SK-N-SH (cell line): ENCODE data around the gene IGF1R. TPM values are rescaled to one million over a fixed set of nuclear protein-coding genes. Genes with fewer than 3 reads are reported as not detected.

Experiments
- CTCF ChIA-PET: fragments of 300-600, 350-600 bp; formaldehyde crosslinking; extraction: SDS; loops from one replicate; lab custom pipeline; 2021; lab: Yijun Ruan, JAX
- POLR2A ChIA-PET: fragments of 350-600 bp; sonication (Branson Sonifier 250); formaldehyde crosslinking; extraction: SDS; loops from one replicate; lab custom pipeline; 2020; ENCODE audit warnings: antibody characterized with exemption, inconsistent platforms; lab: Yijun Ruan, JAX
- DNase-seq: peaks from one replicate; pipeline ENCODE4 v3.0.0; 2012
- H2AFZ ChIP-seq: fragments of 200-600 bp; sonication (generic); 2 replicates; pipeline ENCODE4 v1.8.1; 2016; ENCODE audit warnings: antibody characterized with exemption, mild to moderate bottlenecking, low read depth
- H3F3A ChIP-seq: fragments of 200-600 bp; sonication (generic); replicated peaks from 2 replicates; pipeline ENCODE3; 2016; ENCODE audit warnings: antibody characterized with exemption, mild to moderate bottlenecking; ENCODE audit not compliant: insufficient read depth
- H3K27ac ChIP-seq, 2 experiments: fragments of 200-500 bp in 1 of 2; fragments of 200-600 bp in 1 of 2; sonication (Bioruptor generic) in 1 of 2; sonication (generic), shearing (Covaris generic) in 1 of 2; 2 replicates each; pipeline versions ENCODE4 v1.5.1 to v1.6.1; 2014 to 2016; ENCODE audit warnings: low read depth in 2 of 2, inconsistent platforms in 1 of 2, low read length in 1 of 2, mild to moderate bottlenecking in 1 of 2, mixed read lengths in 1 of 2
- H3K27me3 ChIP-seq: fragments of 200-600 bp; sonication (generic), shearing (Covaris generic); 2 replicates; pipeline ENCODE4 v1.6.1; 2016; ENCODE audit warnings: mixed run types; ENCODE audit not compliant: insufficient read depth
- H3K36me3 ChIP-seq, 2 experiments: fragments of 200-500 bp in 1 of 2; fragments of 200-600 bp in 1 of 2; sonication (Bioruptor generic) in 1 of 2; sonication (generic) in 1 of 2; replicated peaks in 1 of 2; 2 replicates each; pipeline versions ENCODE3 to v1.5.1; 2014 to 2016; ENCODE audit warnings: low read length in 1 of 2, mild to moderate bottlenecking in 1 of 2; ENCODE audit not compliant: insufficient read depth in 2 of 2, control insufficient read depth in 1 of 2
- H3K4me1 ChIP-seq, 2 experiments: fragments of 200-500 bp in 1 of 2; fragments of 200-600 bp in 1 of 2; sonication (Bioruptor generic) in 1 of 2; sonication (generic), shearing (Covaris generic) in 1 of 2; 2 replicates each; pipeline versions ENCODE4 v1.5.1 to v1.6.1; 2014 to 2016; ENCODE audit warnings: low read depth in 1 of 2, low read length in 1 of 2, mixed run types in 1 of 2; ENCODE audit not compliant: insufficient read depth in 2 of 2, control insufficient read depth in 1 of 2
- H3K4me2 ChIP-seq: fragments of 200-600 bp; sonication (generic), shearing (Covaris generic); 2 replicates; pipeline ENCODE4 v1.6.1; 2017; ENCODE audit warnings: mixed run types
- H3K4me3 ChIP-seq, 2 experiments: fragments of 200-500 bp in 1 of 2; fragments of 200-600 bp in 1 of 2; sonication (Bioruptor generic) in 1 of 2; sonication (generic), shearing (Covaris generic) in 1 of 2; 2 replicates each; pipeline versions ENCODE4 v1.5.1 to v1.8.1; 2014 to 2016; ENCODE audit warnings: low read depth in 2 of 2, inconsistent platforms in 1 of 2, low read length in 1 of 2, mild to moderate bottlenecking in 1 of 2, mixed read lengths in 1 of 2, moderate library complexity in 1 of 2
- H3K79me2 ChIP-seq: fragments of 200-600 bp; sonication (generic); 2 replicates; pipeline ENCODE4 v1.8.1; 2017; ENCODE audit warnings: mild to moderate bottlenecking; ENCODE audit not compliant: insufficient read depth
- H3K9ac ChIP-seq: fragments of 200-600 bp; sonication (generic); 2 replicates; pipeline ENCODE4 v1.6.1; 2017; ENCODE audit warnings: mixed run types
- H3K9me2 ChIP-seq: fragments of 200-600 bp; sonication (generic); 2 replicates; pipeline ENCODE4 v1.6.1; 2017; ENCODE audit warnings: mixed run types
- H3K9me3 ChIP-seq: fragments of 200-600 bp; sonication (generic); 2 replicates; pipeline ENCODE4 v1.6.1; 2017; ENCODE audit warnings: mixed run types, mild to moderate bottlenecking, moderate library complexity
- H4K20me1 ChIP-seq: fragments of 200-600 bp; sonication (generic); 2 replicates; pipeline ENCODE4 v1.6.1; 2017; ENCODE audit warnings: mild to moderate bottlenecking, mixed run types; ENCODE audit not compliant: insufficient read depth
- CHD2 ChIP-seq: fragments of 150-350 bp; IDR thresholded peaks from 2 replicates; pipeline ENCODE4 v1.6.1; 2018; ENCODE audit warnings: low read length; ENCODE audit not compliant: partially characterized antibody
- ELF1 ChIP-seq: IDR thresholded peaks from 2 replicates; pipeline ENCODE4 v1.4.0; 2012
- EZH2phosphoT487 ChIP-seq: fragments of 200-600 bp; sonication (generic); IDR thresholded peaks from 2 replicates; pipeline ENCODE4 v1.6.1; 2017; ENCODE audit warnings: low read depth, mixed run types, mild to moderate bottlenecking, antibody characterized with exemption, moderate library complexity, borderline replicate concordance
- FOSL2 ChIP-seq: IDR thresholded peaks from 2 replicates; pipeline ENCODE4 v1.4.0; 2012; ENCODE audit warnings: low read depth, mild to moderate bottlenecking, moderate library complexity, borderline replicate concordance
- FOXM1 ChIP-seq: IDR thresholded peaks from 2 replicates; pipeline ENCODE4 v1.4.0; 2012; ENCODE audit warnings: low read depth, mild to moderate bottlenecking
- JUND ChIP-seq: IDR thresholded peaks from 2 replicates; pipeline ENCODE4 v1.4.0; 2012
- RAD21 ChIP-seq: IDR thresholded peaks from 2 replicates; pipeline ENCODE4 v1.6.1; 2012; ENCODE audit warnings: mild to moderate bottlenecking, low read length
- RXRA ChIP-seq: IDR thresholded peaks from 2 replicates; pipeline ENCODE4 v1.4.0; 2012; ENCODE audit warnings: low read depth, mild to moderate bottlenecking, borderline replicate concordance
- SIN3A ChIP-seq: IDR thresholded peaks from 2 replicates; pipeline ENCODE4 v1.6.1; 2012; ENCODE audit warnings: low read depth, mild to moderate bottlenecking, low read length, moderate library complexity, borderline replicate concordance
- TAF1 ChIP-seq: IDR thresholded peaks from 2 replicates; pipeline ENCODE4 v1.6.1; 2012; ENCODE audit warnings: low read depth, mild to moderate bottlenecking, low read length, moderate library complexity, borderline replicate concordance
- TEAD4 ChIP-seq: IDR thresholded peaks from 2 replicates; pipeline ENCODE4 v1.4.0; 2012; ENCODE audit warnings: mild to moderate bottlenecking, borderline replicate concordance; ENCODE audit not compliant: insufficient read depth
- WGBS: methylation state at CpG from one replicate; pipeline ENCODE4 v1.1.6; 2017; ENCODE audit warnings: low lambda C conversion rate; 5-methylcytosine and 5-hydroxymethylcytosine counted together
- polyA plus RNA-seq, 3 experiments: library from polyadenylated mRNA; depleted of rRNA; stranded (reverse); fragments of >200 nt; gene quantifications; 2 replicates each; pipeline ENCODE4 v1.2.3, GENCODE V29; 2012
- TF ChIP-seq, protein P1 (sequence below): IDR thresholded peaks from 2 replicates; pipeline ENCODE4 v1.4.0; 2012; ENCODE audit warnings: low read depth
- TF ChIP-seq, protein P2 (sequence below): fragments of 150-350 bp; IDR thresholded peaks from 2 replicates; pipeline ENCODE4 v1.6.1; 2016; ENCODE audit warnings: mild to moderate bottlenecking, low read depth, low read length
- TF ChIP-seq, protein P3 (sequence below): fragments of 150-350 bp; IDR thresholded peaks from 2 replicates; pipeline ENCODE4 v1.6.1; 2017; ENCODE audit warnings: antibody characterized with exemption, low read length, low read depth, borderline replicate concordance
- TF ChIP-seq, protein P4 (sequence below): IDR thresholded peaks from 2 replicates; pipeline ENCODE4 v1.4.0; 2012; ENCODE audit warnings: low read depth, borderline replicate concordance
- TF ChIP-seq, protein P5 (sequence below): IDR thresholded peaks from 2 replicates; pipeline ENCODE4; 2012

Gene IGF1R
- polyA plus RNA-seq, 1 of the 3 experiments (the other 2 are of a cell fraction), result 9.5 TPM

DNA sequence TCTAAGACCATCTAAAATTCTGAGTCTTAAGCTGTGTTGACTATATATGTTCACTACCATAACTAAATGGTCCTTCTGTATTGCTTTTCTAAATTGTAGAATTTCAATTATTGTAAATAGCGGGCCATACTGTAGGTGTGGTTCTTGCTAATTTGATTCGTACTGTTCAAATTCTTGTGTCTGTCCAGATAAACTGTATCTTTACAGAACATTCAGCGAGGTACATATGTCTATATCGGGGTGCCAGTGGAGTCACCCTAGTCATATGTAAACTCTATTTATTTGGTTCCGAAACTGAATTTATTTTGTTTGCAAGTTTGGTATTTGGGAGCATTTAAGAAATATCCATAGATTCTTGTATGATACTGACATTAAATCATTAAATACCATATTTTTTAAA is 69.0 kb downstream of the IGF1R start:
- H3K36me3 ChIP-seq, result no peaks in the 10 kb centered on the region
- H3F3A ChIP-seq, result no peaks in the 10 kb centered on the region
- CTCF ChIA-PET, result no interaction called here
- peaks cover 22% of the 10 kb centered on the region; the same call in 1 of the 2 replicates for H4K20me1 ChIP-seq
- no peak overlapping the region for H3K27ac ChIP-seq
- no peak overlapping the region for H3K4me2 ChIP-seq
- no peak overlapping the region for H3K9ac ChIP-seq
- peaks cover 99% of the 10 kb centered on the region for H3K79me2 ChIP-seq
- DNase-seq, result no peak
- H2AFZ ChIP-seq, result no peak overlapping the region
- peaks cover 21 to 74% of the 10 kb centered on the region in 2 experiments for H3K4me1 ChIP-seq
- no peaks in the 10 kb centered on the region for H3K27me3 ChIP-seq
- WGBS, result 98% methylated on average over 5 of the region's 5 CpGs
- POLR2A ChIA-PET, result no interaction called here
- no peaks in the 10 kb centered on the region for H3K9me2 ChIP-seq
- no peak overlapping the region for H3K4me3 ChIP-seq
- TF ChIP-seq, protein P1, sequence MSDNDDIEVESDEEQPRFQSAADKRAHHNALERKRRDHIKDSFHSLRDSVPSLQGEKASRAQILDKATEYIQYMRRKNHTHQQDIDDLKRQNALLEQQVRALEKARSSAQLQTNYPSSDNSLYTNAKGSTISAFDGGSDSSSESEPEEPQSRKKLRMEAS, result no peak
- TF ChIP-seq FOSL2, result no peak
- TF ChIP-seq, all 33 proteins: peak for 0
- no peaks in the 10 kb centered on the region for H3K9me3 ChIP-seq

DNA sequence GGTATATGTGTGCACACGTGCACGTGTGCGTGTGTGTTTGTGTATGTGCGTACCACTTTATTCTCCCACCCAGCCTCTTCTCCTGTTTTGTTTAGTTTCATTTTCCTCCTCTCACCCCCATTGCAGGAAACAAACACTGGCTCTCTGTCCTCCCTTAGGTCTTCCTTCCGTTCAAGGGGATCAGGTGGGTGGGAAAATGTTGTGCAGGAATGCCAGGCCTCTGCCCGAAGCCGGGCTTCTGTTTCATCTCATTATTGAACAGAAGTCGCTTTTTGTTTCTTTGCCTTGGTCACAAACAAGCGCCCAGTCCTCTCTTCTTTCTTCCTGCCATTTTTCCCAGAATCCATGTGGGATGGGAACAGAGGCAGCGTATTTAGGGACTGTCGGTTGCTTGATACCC is 69.6 kb downstream of the IGF1R start:
- Histone ChIP-seq H3K4me1 (peaks cover 27 to 77% of the 10 kb centered on the region in 2 experiments), H3K36me3 (no peaks in the 10 kb centered on the region), H3K9me3 (no peaks in the 10 kb centered on the region), H3K4me2 (0 out of 2 replicates have a peak overlapping the region, but pooled peaks have one; percentile 14), H2AFZ (no peak overlapping the region), H3K79me2 (peaks cover 99% of the 10 kb centered on the region), H3K27ac (no peak overlapping the region; a peak in 1 of 4 replicates), H3K27me3 (no peaks in the 10 kb centered on the region), H3K4me3 (no peak overlapping the region), H3K9ac (no peak overlapping the region), H3F3A (peaks cover 2% of the 10 kb centered on the region), H4K20me1 (peaks cover 20% of the 10 kb centered on the region; the same call in 1 of the 2 replicates), H3K9me2 (no peaks in the 10 kb centered on the region)
- WGBS, result 93% methylated on average over 11 of the region's 11 CpGs
- no peak for DNase-seq
- TF ChIP-seq EZH2phosphoT487 (no peak), RAD21 (no peak), JUND (no peak), TAF1 (no peak), FOXM1 (no peak), ELF1 (no peak), RXRA (no peak), CHD2 (no peak), SIN3A (no peak), TEAD4 (no peak)
- TF ChIP-seq, protein P2, sequence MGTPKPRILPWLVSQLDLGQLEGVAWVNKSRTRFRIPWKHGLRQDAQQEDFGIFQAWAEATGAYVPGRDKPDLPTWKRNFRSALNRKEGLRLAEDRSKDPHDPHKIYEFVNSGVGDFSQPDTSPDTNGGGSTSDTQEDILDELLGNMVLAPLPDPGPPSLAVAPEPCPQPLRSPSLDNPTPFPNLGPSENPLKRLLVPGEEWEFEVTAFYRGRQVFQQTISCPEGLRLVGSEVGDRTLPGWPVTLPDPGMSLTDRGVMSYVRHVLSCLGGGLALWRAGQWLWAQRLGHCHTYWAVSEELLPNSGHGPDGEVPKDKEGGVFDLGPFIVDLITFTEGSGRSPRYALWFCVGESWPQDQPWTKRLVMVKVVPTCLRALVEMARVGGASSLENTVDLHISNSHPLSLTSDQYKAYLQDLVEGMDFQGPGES, result no peak
- TF ChIP-seq, protein P3, sequence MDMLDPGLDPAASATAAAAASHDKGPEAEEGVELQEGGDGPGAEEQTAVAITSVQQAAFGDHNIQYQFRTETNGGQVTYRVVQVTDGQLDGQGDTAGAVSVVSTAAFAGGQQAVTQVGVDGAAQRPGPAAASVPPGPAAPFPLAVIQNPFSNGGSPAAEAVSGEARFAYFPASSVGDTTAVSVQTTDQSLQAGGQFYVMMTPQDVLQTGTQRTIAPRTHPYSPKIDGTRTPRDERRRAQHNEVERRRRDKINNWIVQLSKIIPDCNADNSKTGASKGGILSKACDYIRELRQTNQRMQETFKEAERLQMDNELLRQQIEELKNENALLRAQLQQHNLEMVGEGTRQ, result no peak
- TF ChIP-seq, protein P4, sequence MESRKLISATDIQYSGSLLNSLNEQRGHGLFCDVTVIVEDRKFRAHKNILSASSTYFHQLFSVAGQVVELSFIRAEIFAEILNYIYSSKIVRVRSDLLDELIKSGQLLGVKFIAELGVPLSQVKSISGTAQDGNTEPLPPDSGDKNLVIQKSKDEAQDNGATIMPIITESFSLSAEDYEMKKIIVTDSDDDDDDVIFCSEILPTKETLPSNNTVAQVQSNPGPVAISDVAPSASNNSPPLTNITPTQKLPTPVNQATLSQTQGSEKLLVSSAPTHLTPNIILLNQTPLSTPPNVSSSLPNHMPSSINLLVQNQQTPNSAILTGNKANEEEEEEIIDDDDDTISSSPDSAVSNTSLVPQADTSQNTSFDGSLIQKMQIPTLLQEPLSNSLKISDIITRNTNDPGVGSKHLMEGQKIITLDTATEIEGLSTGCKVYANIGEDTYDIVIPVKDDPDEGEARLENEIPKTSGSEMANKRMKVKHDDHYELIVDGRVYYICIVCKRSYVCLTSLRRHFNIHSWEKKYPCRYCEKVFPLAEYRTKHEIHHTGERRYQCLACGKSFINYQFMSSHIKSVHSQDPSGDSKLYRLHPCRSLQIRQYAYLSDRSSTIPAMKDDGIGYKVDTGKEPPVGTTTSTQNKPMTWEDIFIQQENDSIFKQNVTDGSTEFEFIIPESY, result no peak
- TF ChIP-seq, protein P5, sequence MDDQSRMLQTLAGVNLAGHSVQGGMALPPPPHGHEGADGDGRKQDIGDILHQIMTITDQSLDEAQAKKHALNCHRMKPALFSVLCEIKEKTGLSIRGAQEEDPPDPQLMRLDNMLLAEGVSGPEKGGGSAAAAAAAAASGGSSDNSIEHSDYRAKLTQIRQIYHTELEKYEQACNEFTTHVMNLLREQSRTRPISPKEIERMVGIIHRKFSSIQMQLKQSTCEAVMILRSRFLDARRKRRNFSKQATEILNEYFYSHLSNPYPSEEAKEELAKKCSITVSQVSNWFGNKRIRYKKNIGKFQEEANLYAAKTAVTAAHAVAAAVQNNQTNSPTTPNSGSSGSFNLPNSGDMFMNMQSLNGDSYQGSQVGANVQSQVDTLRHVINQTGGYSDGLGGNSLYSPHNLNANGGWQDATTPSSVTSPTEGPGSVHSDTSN, result no peak
- POLR2A ChIA-PET, result no interaction called here
- CTCF ChIA-PET, result no interaction called here
